Choroid plexus epithelial cell (primary cell): ENCODE results near the gene CLPSL1.

ENCODE experiments used
- DNase-seq: peaks from one replicate; pipeline ENCODE4 v3.0.0-alpha.2; 2010; ENCODE audit warnings: low read depth
- H3K4me3 ChIP-seq: 2 replicates; pipeline ENCODE4 v1.5.1; 2011; ENCODE audit warnings: low read depth, mild to moderate bottlenecking, control low read depth, low read length, moderate library complexity
- TF ChIP-seq, protein P1 (sequence below): conservative IDR thresholded peaks from 2 replicates; pipeline ENCODE4 v1.5.1; 2011; ENCODE audit warnings: low read depth, mild to moderate bottlenecking, control low read depth, inconsistent platforms, low read length, moderate library complexity

CLPSL1 gene

DNA sequence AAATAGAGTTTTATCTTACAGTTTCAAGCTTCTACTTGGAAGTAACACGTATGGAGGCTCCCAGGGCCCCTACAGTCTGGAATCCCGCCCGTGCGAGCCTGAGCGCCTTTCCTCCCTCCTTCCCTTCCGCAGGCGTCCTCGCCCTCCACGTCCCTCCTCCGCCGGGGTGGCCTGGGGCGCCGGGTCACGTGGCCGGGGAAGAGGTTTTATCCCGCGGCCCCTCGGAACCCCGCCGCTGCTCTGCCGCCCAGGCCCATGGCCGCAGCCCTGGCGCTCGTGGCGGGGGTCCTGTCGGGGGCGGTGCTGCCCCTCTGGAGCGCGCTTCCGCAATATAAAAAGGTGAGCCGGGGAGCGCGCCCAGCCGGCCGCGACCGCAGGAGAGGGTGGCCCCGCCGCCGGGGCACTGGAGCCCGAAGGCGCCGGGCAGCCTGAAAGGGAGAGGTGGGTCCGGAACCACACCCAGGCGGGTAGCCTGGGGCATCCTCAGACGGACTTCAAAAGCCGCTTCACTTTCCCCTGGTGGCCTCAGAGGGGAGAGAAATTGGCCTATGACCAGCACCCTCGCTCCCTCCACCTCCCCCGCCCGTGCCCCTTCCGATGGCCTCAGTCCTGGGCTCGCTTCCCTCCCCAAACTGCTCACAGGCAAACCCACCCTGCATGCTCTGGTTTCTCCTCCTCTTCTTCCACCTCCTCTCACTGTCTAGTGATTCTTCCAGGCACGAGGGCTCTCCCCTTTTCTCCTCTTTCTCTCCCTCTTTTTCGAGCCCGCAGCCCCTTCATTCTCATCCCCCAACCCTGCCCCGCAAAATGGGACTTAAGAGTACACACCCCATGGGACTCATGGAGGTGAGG is 4.2 kb upstream of the CLPSL1 start, which contains the start of gene CLPSL2:
Gene CLPSL2 (plus strand): TSS at position 235 of the 852 bp plus-strand sequence. CDS start 21 bp downstream, at position 256.
- H3K4me3 ChIP-seq: peak within 1 kb of the TSS; percentile 49
- DNase-seq: no peak
- TF ChIP-seq, protein P1, sequence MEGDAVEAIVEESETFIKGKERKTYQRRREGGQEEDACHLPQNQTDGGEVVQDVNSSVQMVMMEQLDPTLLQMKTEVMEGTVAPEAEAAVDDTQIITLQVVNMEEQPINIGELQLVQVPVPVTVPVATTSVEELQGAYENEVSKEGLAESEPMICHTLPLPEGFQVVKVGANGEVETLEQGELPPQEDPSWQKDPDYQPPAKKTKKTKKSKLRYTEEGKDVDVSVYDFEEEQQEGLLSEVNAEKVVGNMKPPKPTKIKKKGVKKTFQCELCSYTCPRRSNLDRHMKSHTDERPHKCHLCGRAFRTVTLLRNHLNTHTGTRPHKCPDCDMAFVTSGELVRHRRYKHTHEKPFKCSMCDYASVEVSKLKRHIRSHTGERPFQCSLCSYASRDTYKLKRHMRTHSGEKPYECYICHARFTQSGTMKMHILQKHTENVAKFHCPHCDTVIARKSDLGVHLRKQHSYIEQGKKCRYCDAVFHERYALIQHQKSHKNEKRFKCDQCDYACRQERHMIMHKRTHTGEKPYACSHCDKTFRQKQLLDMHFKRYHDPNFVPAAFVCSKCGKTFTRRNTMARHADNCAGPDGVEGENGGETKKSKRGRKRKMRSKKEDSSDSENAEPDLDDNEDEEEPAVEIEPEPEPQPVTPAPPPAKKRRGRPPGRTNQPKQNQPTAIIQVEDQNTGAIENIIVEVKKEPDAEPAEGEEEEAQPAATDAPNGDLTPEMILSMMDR: no peak

DNA sequence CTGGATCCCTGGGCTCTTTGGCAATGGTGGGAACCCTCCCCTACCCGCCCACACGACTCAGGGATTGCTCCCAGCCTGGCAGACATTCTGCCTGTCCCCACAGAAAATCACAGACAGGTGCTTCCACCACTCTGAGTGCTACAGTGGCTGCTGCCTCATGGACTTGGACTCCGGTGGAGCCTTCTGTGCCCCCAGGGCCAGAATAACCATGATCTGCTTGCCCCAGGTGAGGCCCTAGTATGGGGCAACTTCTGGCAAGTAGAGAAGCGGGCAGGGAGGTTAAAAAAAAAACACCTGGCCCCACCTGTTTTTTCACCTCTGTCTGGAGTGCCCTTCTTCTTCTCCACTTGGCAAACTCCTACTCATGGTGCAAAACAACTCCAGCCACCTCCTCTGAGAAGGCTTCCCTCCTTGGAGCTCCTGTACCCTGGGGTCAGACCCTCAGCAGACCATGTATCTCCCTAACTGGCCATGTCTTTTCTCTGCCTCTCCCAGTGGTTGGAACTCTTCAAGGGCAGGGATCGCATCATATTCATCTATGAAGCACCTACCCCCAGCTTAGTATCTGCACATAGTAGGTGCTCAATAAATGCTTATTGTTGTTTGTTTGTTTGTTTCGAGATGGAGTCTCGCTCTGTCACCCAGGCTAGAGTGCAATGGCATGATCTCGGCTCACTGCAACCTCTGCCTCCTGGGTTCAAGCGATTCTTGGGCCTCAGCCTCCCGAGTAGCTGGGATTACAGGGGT is 3.3 kb upstream of the CLPSL1 start:
- TF ChIP-seq, protein P1: no peak
- no peak for DNase-seq
- no peak overlapping the region for H3K4me3 ChIP-seq

DNA sequence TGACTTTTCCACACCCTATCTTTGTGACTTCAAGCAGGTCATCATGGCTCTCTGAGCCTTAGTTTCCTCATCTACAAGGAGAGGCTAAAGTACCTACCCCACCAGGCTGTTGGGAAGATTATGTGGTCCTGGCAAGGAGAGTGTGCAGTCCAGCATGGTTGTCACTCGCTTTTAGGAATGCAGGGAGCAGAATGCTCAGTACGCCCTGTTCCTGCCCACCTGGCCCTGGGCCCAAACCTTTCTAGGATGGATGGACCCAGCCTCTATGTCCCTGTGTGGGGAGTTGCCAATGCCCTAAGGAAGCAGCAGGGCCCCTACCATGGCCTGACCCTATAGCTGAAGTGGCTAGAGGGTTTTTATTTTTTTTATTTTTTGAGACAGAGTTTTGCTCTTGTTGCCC is 2.4 kb upstream of the CLPSL1 start:
- no peak for DNase-seq
- TF ChIP-seq, protein P1: no peak
- H3K4me3 ChIP-seq: no peak overlapping the region

DNA sequence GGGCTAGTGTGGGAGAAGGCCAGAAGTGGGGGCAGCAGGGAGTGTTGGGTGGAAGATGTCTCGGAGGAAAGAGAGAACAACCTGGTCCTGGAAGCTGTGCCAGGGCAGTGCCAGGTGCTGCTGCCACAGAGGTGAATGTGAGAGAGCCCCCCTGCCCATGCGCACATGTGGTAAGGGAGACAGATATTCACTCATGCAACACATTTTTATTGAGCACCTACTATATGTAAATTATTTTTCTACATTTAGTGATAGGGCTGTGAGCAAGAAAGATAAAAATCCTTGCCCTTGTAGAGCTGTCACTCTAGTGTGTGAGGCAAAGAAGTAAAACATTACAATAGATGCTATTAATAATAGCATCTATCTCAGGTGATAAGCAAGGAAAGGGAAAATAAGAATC is 471 bp downstream of the CLPSL1 start:
- TF ChIP-seq, protein P1: no peak
- DNase-seq: no peak
- H3K4me3 ChIP-seq: no peak overlapping the region

DNA sequence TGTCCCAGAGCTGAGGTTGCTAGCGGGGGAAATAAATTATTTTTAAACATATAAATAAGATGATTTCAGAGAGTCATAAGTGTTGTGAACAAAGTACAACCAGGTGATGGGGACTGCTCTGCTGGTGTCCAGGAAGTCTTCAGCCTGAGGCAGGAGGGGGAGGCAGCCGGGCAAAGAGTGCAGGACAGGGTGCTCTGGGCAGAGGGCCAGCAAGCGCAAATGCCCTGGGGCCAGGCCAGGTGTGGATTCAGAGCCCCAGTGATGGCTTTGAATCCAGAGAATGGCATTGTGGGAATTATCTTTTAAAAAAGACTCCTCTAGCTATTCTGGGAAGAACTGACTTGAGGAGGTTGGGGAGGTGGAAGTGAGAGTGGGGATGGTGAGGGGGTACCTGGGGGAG is 1.6 kb downstream of the CLPSL1 start:
- H3K4me3 ChIP-seq: no peak overlapping the region
- TF ChIP-seq, protein P1: no peak
- no peak for DNase-seq

DNA sequence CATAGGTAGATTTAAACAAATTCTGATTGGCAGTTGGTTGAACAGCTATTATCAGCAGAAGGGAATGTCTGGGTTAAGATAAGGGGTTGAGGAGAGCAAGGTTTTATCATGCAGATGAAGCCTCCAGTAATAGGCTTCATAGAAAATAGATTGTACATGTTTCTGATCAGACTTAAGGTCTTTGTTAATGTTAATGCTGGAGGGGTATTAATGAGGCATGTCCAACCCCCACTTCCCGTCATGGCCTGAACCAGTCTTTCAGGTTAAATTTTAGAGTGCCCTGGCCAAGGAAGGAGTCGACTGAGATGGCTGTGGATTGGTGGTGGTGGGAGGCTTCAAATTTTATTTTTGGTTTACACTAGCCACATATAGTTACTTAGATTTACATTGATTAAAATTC is 3.4 kb downstream of the CLPSL1 start:
- TF ChIP-seq, protein P1: no peak
- no peak for DNase-seq
- H3K4me3 ChIP-seq: no peak overlapping the region

DNA sequence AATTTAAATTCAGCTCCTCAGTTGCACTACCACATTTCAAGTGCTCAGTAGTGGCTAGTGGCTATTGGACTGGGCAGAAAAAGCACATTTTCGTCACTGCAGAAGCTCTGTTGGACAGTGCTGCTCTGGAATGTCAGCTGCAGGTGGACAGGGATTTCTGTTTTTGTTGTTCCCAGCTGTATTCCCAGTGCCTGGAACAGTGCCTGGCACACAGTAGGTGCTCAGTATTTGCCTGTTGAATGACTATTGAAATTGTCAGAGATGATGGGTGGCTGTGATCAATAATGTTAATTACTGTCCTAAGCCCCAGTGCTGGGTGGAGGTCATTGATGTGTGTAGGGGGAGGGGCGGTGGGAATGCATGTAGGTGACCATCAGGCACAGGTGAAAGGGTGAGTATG is 5.5 kb downstream of the CLPSL1 start:
- no peak for DNase-seq
- TF ChIP-seq, protein P1: no peak
- H3K4me3 ChIP-seq: no peak overlapping the region
